K562 (cell line): Measurements from ENCODE around the gene SNAPC5. TPM values are rescaled to one million over a fixed set of nuclear protein-coding genes. Genes with fewer than 3 reads are reported as not detected.

Source experiments
- ASH1L ChIP-seq: fragments of 450-650 bp; IDR thresholded peaks from 2 replicates; pipeline ENCODE4 v1.6.1; 2018; ENCODE audit warnings: borderline replicate concordance, mild to moderate bottlenecking, low read depth; ENCODE audit not compliant: partially characterized antibody
- CHCHD3 ChIP-seq: fragments of 250-450 bp; sonication (Bioruptor Pico); IDR thresholded peaks from 2 replicates; pipeline ENCODE4 v2.1.2; 2022; ENCODE audit warnings: mild to moderate bottlenecking
- E4F1 ChIP-seq: fragments of 250-450 bp; sonication (Bioruptor Pico); IDR thresholded peaks from 2 replicates; pipeline ENCODE4 v1.5.0; 2021; ENCODE audit warnings: mild to moderate bottlenecking, borderline replicate concordance
- HBP1 ChIP-seq: fragments of 450-650 bp; formaldehyde crosslinking; IDR thresholded peaks from 2 replicates; pipeline ENCODE4 v1.4.0; 2022; ENCODE audit warnings: missing genetic modification characterization
- HLTF ChIP-seq: fragments of 450-650 bp; IDR thresholded peaks from 2 replicates; pipeline ENCODE4 v1.6.1; 2016
- HSF4 ChIP-seq: fragments of 250-450 bp; sonication (Bioruptor Pico); IDR thresholded peaks from 2 replicates; pipeline ENCODE4 v2.1.2; 2022; ENCODE audit warnings: mild to moderate bottlenecking, moderate library complexity, borderline replicate concordance
- MNT ChIP-seq, 2 experiments: fragments of 450-650 bp; conservative IDR thresholded peaks; 2 replicates each; pipeline ENCODE4 v1.6.1; 2017; ENCODE audit warnings: mild to moderate bottlenecking in 2 of 2, moderate library complexity in 2 of 2
- NCOA4 ChIP-seq: fragments of 450-650 bp; IDR thresholded peaks from 2 replicates; pipeline ENCODE4 v1.6.1; 2018; ENCODE audit warnings: mild to moderate bottlenecking; ENCODE audit not compliant: partially characterized antibody
- RBM25 ChIP-seq: fragments of 200-400 bp; formaldehyde crosslinking; IDR thresholded peaks from 2 replicates; pipeline ENCODE4 v1.6.1; 2018; ENCODE audit warnings: low read length, low read depth, moderate library complexity; ENCODE audit not compliant: severe bottlenecking
- SAFB2 ChIP-seq: fragments of 200-400 bp; formaldehyde crosslinking; IDR thresholded peaks from 2 replicates; pipeline ENCODE4 v1.6.1; 2018; ENCODE audit warnings: borderline replicate concordance, low read length, low read depth, moderate library complexity; ENCODE audit not compliant: severe bottlenecking
- SRF ChIP-seq, 2 experiments: fragments of 250-450, 450-650 bp in 1 of 2; sonication (Bioruptor Pico) in 1 of 2; sonication (generic) in 1 of 2; formaldehyde crosslinking; IDR thresholded peaks; 2 replicates each; pipeline versions ENCODE4 v1.5.0 to v1.5.1; 2020 to 2022; ENCODE audit warnings: mild to moderate bottlenecking in 1 of 2, missing genetic modification reagents in 1 of 2
- THAP12 ChIP-seq: fragments of 250-450 bp; sonication (Bioruptor Pico); IDR thresholded peaks from 2 replicates; pipeline ENCODE4 v1.9.0; 2021; ENCODE audit warnings: mild to moderate bottlenecking, inconsistent platforms
- ZBTB26 ChIP-seq: fragments of 450-650 bp; formaldehyde crosslinking; IDR thresholded peaks from 2 replicates; pipeline ENCODE4 v1.4.0; 2022; ENCODE audit warnings: missing genetic modification characterization
- ZC3H8 ChIP-seq: fragments of 450-650 bp; IDR thresholded peaks from 2 replicates; pipeline ENCODE4 v1.6.1; 2017
- ZKSCAN8 ChIP-seq: fragments of 200-800 bp; sonication (Bioruptor generic); IDR thresholded peaks from 2 replicates; pipeline ENCODE4 v1.6.1; 2016; ENCODE audit warnings: missing genetic modification characterization, missing compliant biosample characterization
- ZNF146 ChIP-seq: IDR thresholded peaks from one replicate; pipeline ENCODE4 v1.6.1; 2018; ENCODE audit warnings: missing compliant biosample characterization; ENCODE audit not compliant: unreplicated experiment
- polyA plus RNA-seq, 8 experiments: library from polyadenylated mRNA; depleted of rRNA in 4 of 8; stranded (reverse) in 5 of 8; unstranded in 3 of 8; fragments of >200 nt; fragmentation: Nextera tagmentation in 2 of 8; fragmentation: Illumina TruSeq in 1 of 8; extraction: Ambion mirVana in 2 of 8; extraction: Trizol in 1 of 8; gene quantifications; 2 replicates each; pipeline versions ENCODE4 v1.2.1 to v1.2.3, GENCODE V29; 2011 to 2014; ENCODE audit warnings: inconsistent platforms in 1 of 8, missing spikeins in 1 of 8
- total RNA-seq, 7 experiments: library from RNA; depleted of rRNA in 6 of 7; stranded (reverse); fragments of >200 nt in 6 of 7; fragmentation: Illumina TruSeq in 2 of 7; extraction: Trizol in 2 of 7; gene quantifications; 2 replicates each; pipeline versions ENCODE4 v1.2.1 to v1.2.3, GENCODE V29; 2011 to 2021; ENCODE audit warnings: low replicate concordance in 1 of 7

SNAPC5 gene
- total and polyA plus RNA-seq, 9 of the 15 experiments (the other 6 are each of a cell fraction or from before 2014, with no cell fraction given), result 52.8 to 155 (median 96.5) TPM

GRCh38 chr15:66497502-66498455 lies at the start of gene SNAPC5 (continued):
- TF ChIP-seq THAP12 (CRISPR knock-in tag) (no peak), HSF4 (no peak), HLTF (no peak), ZBTB26 (no peak), MNT (conservative IDR thresholded peaks at IDR 0.05) (peak; percentile 88 to 95), ASH1L (no peak), NCOA4 (no peak), ZC3H8 (no peak), SAFB2 (no peak), CHCHD3 (no peak), ZKSCAN8 (CRISPR knock-in tag) (no peak), ZNF146 (CRISPR knock-in tag) (no peak), RBM25 (no peak), HBP1 (CRISPR knock-in tag) (no peak; the same call in 1 of the 2 replicates), SRF (CRISPR knock-in tag; IDR thresholded peaks at IDR 0.05) (no peak; a peak in 2 of 4 replicates), E4F1 (no peak)
